Neuronal stem cell (in vitro differentiated cells): ENCODE measurements around the gene P2RY1.
"Not testable (repeated sequence)": the region's sequence is repeated elsewhere in the genome, so short reads cannot be mapped to it uniquely, and the experiment has no call there.

Experiments used
- DNase-seq: peaks from one replicate; pipeline ENCODE4 v3.0.0-alpha.2; 2013; ENCODE audit warnings: low spot score
- H2AFZ ChIP-seq: one replicate; pipeline ENCODE4 v1.6.1; 2013; ENCODE audit warnings: mild to moderate bottlenecking, low read length, inconsistent platforms
- H2AK5ac ChIP-seq: 2 replicates; pipeline ENCODE4 v1.6.1; 2013; ENCODE audit warnings: low read depth, mild to moderate bottlenecking, inconsistent platforms, low read length, moderate library complexity, mixed read lengths
- H2BK120ac ChIP-seq: 2 replicates; pipeline ENCODE4 v1.6.1; 2013; ENCODE audit warnings: low read depth, mild to moderate bottlenecking, inconsistent platforms, low read length, moderate library complexity, mixed read lengths
- H2BK12ac ChIP-seq: one replicate; pipeline ENCODE4 v1.6.1; 2013; ENCODE audit warnings: low read length, inconsistent platforms
- H2BK15ac ChIP-seq: 2 replicates; pipeline ENCODE4 v1.6.1; 2013; ENCODE audit warnings: mild to moderate bottlenecking, low read length, inconsistent platforms, mixed read lengths
- H2BK5ac ChIP-seq: one replicate; pipeline ENCODE4 v1.6.1; 2013; ENCODE audit warnings: inconsistent platforms, mild to moderate bottlenecking, low read length, moderate library complexity
- H3K14ac ChIP-seq: one replicate; pipeline ENCODE4 v1.6.1; 2013; ENCODE audit warnings: low read length, inconsistent platforms
- H3K18ac ChIP-seq: 2 replicates; pipeline ENCODE4 v1.6.1; 2013; ENCODE audit warnings: low read length, inconsistent platforms
- H3K23ac ChIP-seq: 2 replicates; pipeline ENCODE4 v1.6.1; 2013; ENCODE audit warnings: low read depth, mild to moderate bottlenecking, mixed read lengths, low read length, inconsistent platforms; ENCODE audit not compliant: poor library complexity
- H3K27ac ChIP-seq: replicated peaks from 3 replicates; pipeline ENCODE4 v1.5.1; 2013; ENCODE audit warnings: low read length, inconsistent platforms
- H3K27me3 ChIP-seq, 3 experiments: 2 replicates each; pipeline ENCODE4 v1.6.1; 2013; ENCODE audit warnings: low read length in 3 of 3, mild to moderate bottlenecking in 2 of 3, inconsistent platforms in 1 of 3, low read depth in 1 of 3, mixed read lengths in 1 of 3, moderate library complexity in 1 of 3; ENCODE audit not compliant: control insufficient read depth in 3 of 3, insufficient read depth in 3 of 3
- H3K36me3 ChIP-seq, 2 donors: replicated peaks in 1 of 2; 2 replicates each; pipeline ENCODE4 v1.6.1; 2013; ENCODE audit warnings: low read length in 2 of 2; ENCODE audit not compliant: control insufficient read depth in 2 of 2, insufficient read depth in 2 of 2
- H3K4ac ChIP-seq: 2 replicates; pipeline ENCODE4 v1.6.1; 2013; ENCODE audit warnings: inconsistent platforms, mild to moderate bottlenecking, low read length, moderate library complexity
- H3K4me1 ChIP-seq, 2 donors: 1 replicate in 1 of 2; 2 replicates in 1 of 2; pipeline ENCODE4 v1.6.1; 2013; ENCODE audit warnings: low read length in 2 of 2, low read depth in 1 of 2; ENCODE audit not compliant: control insufficient read depth in 2 of 2, insufficient read depth in 1 of 2
- H3K4me2 ChIP-seq: one replicate; pipeline ENCODE4 v1.6.1; 2013; ENCODE audit warnings: mild to moderate bottlenecking, low read length, inconsistent platforms; ENCODE audit not compliant: insufficient read depth, poor library complexity, severe bottlenecking
- H3K4me3 ChIP-seq, 2 donors: 2 replicates each; pipeline ENCODE4 v1.5.1; 2013; ENCODE audit warnings: low read length in 2 of 2, mild to moderate bottlenecking in 2 of 2, inconsistent platforms in 1 of 2, moderate library complexity in 1 of 2
- H3K79me1 ChIP-seq: one replicate; pipeline ENCODE4 v1.6.1; 2013; ENCODE audit warnings: low read depth, mild to moderate bottlenecking, inconsistent platforms, low read length, moderate library complexity
- H3K9ac ChIP-seq: one replicate; pipeline ENCODE4 v1.6.1; 2013; ENCODE audit warnings: mild to moderate bottlenecking, low read depth, low read length, inconsistent platforms; ENCODE audit not compliant: poor library complexity
- H3K9me3 ChIP-seq, 2 donors: replicated peaks in 1 of 2; 2 replicates each; pipeline versions ENCODE3 to v1.6.1; 2013; ENCODE audit warnings: low read length in 2 of 2, mild to moderate bottlenecking in 2 of 2, inconsistent platforms in 1 of 2, low read depth in 1 of 2, mixed read lengths in 1 of 2, moderate library complexity in 1 of 2; ENCODE audit not compliant: control insufficient read depth in 2 of 2, insufficient read depth in 1 of 2
- H4K8ac ChIP-seq: one replicate; pipeline ENCODE4 v1.6.1; 2013; ENCODE audit warnings: low read depth, mild to moderate bottlenecking, inconsistent platforms, low read length, moderate library complexity
- H4K91ac ChIP-seq: one replicate; pipeline ENCODE4 v1.6.1; 2013; ENCODE audit warnings: low read length, low read depth, mild to moderate bottlenecking, inconsistent platforms; ENCODE audit not compliant: poor library complexity
- WGBS, 2 donors: extraction: QIAGEN DNeasy Blood & Tissue Kit; methylation state at CpG; one replicate each; pipeline ENCODE4 v1.1.7; 2013; ENCODE audit warnings: missing lambda C conversion rate in 2 of 2, mixed read lengths in 1 of 2; ENCODE audit not compliant: insufficient read length in 2 of 2, insufficient replicate concordance in 1 of 2; ENCODE audit errors: extremely low coverage in 2 of 2; 5-methylcytosine and 5-hydroxymethylcytosine counted together

The P2RY1 gene

DNA sequence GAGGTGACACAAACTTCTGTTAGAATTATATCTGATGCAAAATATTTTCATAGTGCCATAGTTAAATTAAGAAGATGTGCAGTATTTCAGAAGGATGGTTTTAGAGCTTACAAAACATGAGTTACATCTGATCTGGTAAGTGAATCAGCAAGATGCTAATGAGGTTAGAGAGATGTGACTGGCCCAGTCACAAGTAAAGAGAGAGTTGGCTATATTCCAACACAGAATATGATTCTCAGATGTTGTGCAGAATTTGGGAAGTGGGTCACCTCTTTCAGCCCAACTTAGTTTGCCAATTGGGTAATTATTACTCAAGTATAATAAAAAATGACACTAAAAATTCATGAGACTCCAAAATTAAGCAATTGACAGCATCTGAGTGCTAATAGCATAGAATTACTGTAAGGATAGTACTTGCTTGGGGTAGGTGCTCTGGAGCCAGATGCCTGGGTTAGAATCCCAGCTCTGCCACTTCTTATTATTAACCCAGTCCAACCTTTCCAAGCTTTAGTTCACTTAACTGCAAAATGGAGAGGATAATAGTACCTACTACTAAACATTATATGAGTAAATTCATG, 30.8 kb downstream of the P2RY1 start:
- Histone ChIP-seq H3K14ac (no peak overlapping the region), H3K4me3 (no peak overlapping the region), H3K27ac (no peak overlapping the region), H2BK120ac (no peak overlapping the region), H3K9me3 (no peaks in the 10 kb centered on the region), H2BK5ac (no peak overlapping the region), H3K4me1 (peaks cover 0 to 4% of the 10 kb centered on the region in 2 donors), H3K23ac (no peak overlapping the region), H3K18ac (no peak overlapping the region), H4K91ac (no peak overlapping the region), H2AK5ac (no peak overlapping the region), H3K27me3 (no peaks in the 10 kb centered on the region), H4K8ac (no peak overlapping the region), H2AFZ (no peak overlapping the region), H3K9ac (no peak overlapping the region), H3K4ac (no peak overlapping the region), H3K79me1 (no peaks in the 10 kb centered on the region), H3K4me2 (no peak overlapping the region), H3K36me3 (no peaks in the 10 kb centered on the region), H2BK15ac (no peak overlapping the region), H2BK12ac (no peak overlapping the region)
- no peak for DNase-seq

DNA sequence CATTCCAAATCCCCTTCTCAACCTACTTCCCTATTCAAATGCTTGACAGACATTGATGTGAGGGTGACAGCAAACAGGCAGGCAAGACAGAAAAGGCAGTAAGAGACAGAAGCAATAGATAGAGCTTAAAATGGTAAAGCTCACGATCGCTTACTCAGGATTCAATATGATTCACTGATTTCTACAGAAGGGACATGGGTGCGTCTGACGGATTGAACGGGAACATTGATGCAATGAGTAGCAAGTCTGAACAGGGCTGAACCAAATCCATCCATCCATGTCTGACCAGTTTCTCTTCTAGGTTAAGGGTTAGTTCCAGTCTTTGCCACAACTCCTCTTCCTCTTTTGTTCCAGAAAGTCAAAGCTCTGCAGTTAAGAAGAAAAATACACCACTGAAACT, 35.1 kb downstream of the P2RY1 start:
- no peak overlapping the region for H4K8ac ChIP-seq
- no peak overlapping the region for H2BK120ac ChIP-seq
- no peak overlapping the region for H2BK12ac ChIP-seq
- no peaks in the 10 kb centered on the region for H3K9me3 ChIP-seq
- H3K27me3 ChIP-seq = no peaks in the 10 kb centered on the region
- WGBS, 2 donors = no CpG with 5 or more reads among the region's 5 CpGs
- peak overlapping the region; percentile 51 for H2AFZ ChIP-seq
- no peak overlapping the region for H3K9ac ChIP-seq
- no peak overlapping the region for H3K14ac ChIP-seq
- no peak overlapping the region for H4K91ac ChIP-seq
- H3K79me1 ChIP-seq = no peaks in the 10 kb centered on the region
- DNase-seq = no peak
- H2BK15ac ChIP-seq = no peak overlapping the region
- no peak overlapping the region for H3K4ac ChIP-seq
- no peak overlapping the region for H3K4me2 ChIP-seq
- H3K4me1 ChIP-seq = peaks cover 0 to 4% of the 10 kb centered on the region in 2 donors
- H3K18ac ChIP-seq = no peak overlapping the region
- no peaks in the 10 kb centered on the region for H3K36me3 ChIP-seq
- H2AK5ac ChIP-seq = no peak overlapping the region
- H3K4me3 ChIP-seq = no peak overlapping the region
- no peak overlapping the region for H3K27ac ChIP-seq
- H3K23ac ChIP-seq = no peak overlapping the region
- no peak overlapping the region for H2BK5ac ChIP-seq

- H3K9me3 ChIP-seq, H3K4me1 ChIP-seq, H3K18ac ChIP-seq: not testable (repeated sequence)
Observed at GRCh38 chr3:152873314-152873713, 38.4 kb downstream of the P2RY1 start.

GRCh38 chr3:152874896-152875749, 40.2 kb downstream of the P2RY1 start:
- H2BK5ac ChIP-seq = no peak overlapping the region
- H2AFZ ChIP-seq = no peak overlapping the region
- no peak overlapping the region for H3K4me2 ChIP-seq
- H3K18ac ChIP-seq = no peak overlapping the region
- no peak overlapping the region for H3K4me3 ChIP-seq
- no peaks in the 10 kb centered on the region for H3K79me1 ChIP-seq
- no peaks in the 10 kb centered on the region for H3K9me3 ChIP-seq
- H2AK5ac ChIP-seq = no peak overlapping the region
- H2BK12ac ChIP-seq = no peak overlapping the region
- H3K27me3 ChIP-seq = no peaks in the 10 kb centered on the region
- H4K91ac ChIP-seq = no peak overlapping the region
- no peaks in the 10 kb centered on the region for H3K36me3 ChIP-seq
- H3K4ac ChIP-seq = no peak overlapping the region
- no peak overlapping the region for H3K23ac ChIP-seq
- H2BK15ac ChIP-seq = no peak overlapping the region
- no peak overlapping the region for H4K8ac ChIP-seq
- peaks cover 0 to 1% of the 10 kb centered on the region in 2 donors for H3K4me1 ChIP-seq
- no peak overlapping the region for H3K14ac ChIP-seq
- no peak for DNase-seq
- no peak overlapping the region for H3K9ac ChIP-seq
- H2BK120ac ChIP-seq = no peak overlapping the region
- H3K27ac ChIP-seq = no peak overlapping the region

More at GRCh38 chr3:152873314-152873713, 38.4 kb downstream of the P2RY1 start:
- not testable (repeated sequence) for H4K8ac ChIP-seq, H2BK15ac ChIP-seq, H3K4me3 ChIP-seq, H4K91ac ChIP-seq, H3K9ac ChIP-seq, H3K23ac ChIP-seq, H2AFZ ChIP-seq, H2BK120ac ChIP-seq, H3K4ac ChIP-seq, H2BK12ac ChIP-seq, H2AK5ac ChIP-seq, H3K79me1 ChIP-seq, H3K27ac ChIP-seq, H3K27me3 ChIP-seq, H2BK5ac ChIP-seq, H3K4me2 ChIP-seq, H3K14ac ChIP-seq, DNase-seq, H3K36me3 ChIP-seq
